GM12801 (cell line): ENCODE results near the gene CLINT1.

Experiments used
- CTCF ChIP-seq: IDR thresholded peaks from one replicate; pipeline ENCODE4 v1.5.1; 2011; ENCODE audit warnings: control low read depth; ENCODE audit not compliant: insufficient read length; ENCODE audit errors: extremely low read depth

Gene CLINT1

DNA sequence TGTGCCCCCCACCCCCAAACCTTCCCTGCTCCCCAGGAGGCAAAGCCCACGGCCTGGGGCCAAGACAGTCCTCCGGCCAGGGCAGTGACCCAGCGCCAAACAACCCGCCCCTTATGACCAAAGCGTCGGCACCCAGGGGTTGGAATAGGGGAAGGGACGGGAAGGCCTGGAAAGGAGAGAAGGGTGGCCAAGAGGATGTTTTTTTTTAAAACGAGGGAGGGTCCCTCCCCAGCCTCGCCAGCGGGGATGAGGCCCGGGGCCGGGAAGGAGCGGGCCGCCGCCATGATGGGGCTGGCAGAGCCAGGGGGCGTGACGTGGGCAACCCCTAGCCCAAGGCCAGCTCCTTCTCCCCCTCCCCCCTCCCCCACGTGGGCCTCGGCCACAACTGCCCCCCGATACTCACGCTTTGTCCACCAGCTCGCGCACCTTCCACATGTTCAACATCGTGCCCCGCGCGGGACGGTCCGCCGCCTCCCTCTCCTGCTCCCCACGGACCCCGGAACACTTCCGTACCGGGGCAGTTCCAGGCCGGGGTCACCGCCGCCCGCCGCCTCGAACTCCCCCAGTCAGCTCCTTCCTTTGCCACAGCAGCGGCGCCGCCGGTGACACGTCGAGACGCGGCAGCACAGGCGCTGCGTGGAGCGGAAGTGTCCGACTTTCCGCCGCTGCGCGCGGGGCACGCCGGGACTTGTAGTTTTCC, at the start of gene CLINT1:
Gene CLINT1, minus strand, starts transcription at position 619 of the 700 bp plus-strand sequence. Its CDS starts 175 bp downstream, at position 444.
- no peak for TF ChIP-seq CTCF

DNA sequence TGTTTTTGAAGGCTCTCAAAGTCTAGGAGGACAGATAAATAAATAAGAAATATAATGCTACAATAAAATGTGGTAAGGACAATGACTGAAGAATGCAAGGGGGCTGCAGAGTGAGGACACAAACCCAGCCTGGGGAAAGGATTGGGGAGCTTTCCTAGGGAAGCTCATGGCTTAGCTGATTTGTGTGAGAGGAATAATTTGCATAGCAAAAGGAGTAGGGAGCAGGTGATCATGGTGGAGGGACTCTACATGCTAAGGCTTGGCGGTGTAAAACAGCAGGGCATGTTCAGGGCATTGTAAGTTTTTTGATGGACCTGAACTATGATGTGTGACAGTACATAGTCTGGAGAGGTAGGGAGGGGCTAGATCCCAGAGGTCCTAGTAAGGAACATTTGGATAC, 49.5 kb upstream of the CLINT1 start:
- TF ChIP-seq CTCF = no peak

DNA sequence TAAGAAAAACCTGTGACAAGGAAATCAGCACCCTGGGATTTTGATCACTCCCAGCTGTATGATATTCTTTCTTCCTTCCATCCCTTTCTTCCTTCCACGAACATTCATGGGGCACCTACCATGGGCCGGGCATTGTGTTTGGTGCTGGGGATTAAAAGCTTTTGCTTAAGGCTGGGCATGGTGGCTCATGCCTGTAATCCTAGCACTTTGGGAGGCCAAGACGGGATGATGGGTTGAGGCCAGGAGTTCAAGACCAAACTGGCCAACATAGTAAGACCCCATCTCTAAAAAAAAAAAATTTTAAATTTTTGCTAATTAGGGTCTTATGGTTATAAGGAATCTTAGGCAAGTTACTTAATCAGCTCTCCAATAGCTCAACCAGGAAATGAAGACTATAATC, 48.5 kb upstream of the CLINT1 start:
- TF ChIP-seq CTCF = no peak

GRCh38 chr5:157903117-157903450, 44.1 kb upstream of the CLINT1 start:
- TF ChIP-seq CTCF = no peak

DNA sequence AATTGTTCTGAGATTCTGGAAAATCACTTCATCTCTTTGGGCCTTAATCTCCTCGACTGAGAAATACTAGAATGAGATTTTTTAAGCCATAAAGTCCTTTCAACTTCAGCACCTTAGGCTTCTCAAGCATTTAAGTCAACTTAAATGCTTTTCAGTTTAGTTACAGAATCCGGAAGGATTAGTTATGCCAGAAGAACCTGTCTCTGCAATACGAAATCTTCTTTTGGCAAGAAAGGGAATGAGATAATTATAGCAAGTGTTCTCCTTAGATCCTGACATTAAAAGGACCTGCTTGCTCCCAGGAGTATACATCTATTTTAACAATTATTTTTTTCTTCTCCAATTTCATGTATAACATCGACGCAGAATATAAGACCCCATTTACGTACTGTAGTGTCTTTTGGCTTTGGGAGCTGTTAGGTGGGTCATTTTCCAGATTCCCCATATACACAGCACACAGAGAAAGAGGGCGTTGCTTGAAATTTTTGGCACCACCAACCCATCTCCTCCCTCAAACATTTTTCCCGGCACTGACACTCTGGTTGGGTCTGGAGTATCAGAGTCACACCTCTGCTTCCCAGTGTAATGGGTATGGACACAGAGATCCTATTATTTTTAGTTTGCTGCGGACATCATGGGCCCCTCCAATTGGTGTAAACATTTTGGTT, 43.6 kb upstream of the CLINT1 start:
- TF ChIP-seq CTCF = no peak

DNA sequence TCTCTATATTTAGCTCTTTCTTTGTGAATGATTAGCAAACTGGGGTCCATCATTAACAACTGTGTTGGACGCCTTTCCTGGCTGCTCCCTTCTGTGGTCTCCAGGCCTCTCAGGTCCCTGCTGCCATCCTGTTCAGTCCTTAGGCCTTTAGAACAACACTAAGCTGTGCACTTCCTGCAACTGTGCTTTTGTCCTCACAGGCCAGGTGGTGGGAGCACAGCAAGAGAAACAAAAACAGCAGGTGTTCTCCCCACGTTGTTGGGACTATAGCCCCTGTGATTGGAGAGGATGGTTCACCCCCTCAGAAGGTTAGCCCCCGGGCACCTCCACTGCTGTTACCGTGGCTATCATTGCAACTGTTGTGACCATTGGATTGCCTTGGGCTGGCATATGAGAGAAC, 41.7 kb upstream of the CLINT1 start:
- no peak for TF ChIP-seq CTCF

DNA sequence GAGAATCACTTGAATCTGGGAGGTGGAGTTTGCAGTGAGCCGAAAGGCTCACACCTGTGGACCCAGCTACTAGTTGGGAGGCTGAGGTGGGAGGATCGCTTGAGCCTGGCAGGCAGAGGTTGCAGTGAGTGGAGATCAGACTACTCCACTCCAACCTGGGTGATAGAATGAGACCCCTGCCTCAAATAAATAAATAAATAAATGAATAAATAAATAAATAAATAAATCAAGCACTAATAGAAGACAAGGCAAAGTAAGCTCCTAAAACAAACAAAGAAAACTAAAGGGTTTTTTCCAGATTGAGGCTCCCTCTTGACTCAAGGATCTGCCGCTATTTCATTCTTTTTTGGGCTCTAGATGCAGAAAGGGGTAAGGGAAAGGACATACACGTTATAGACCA, 34.7 kb upstream of the CLINT1 start:
- TF ChIP-seq CTCF = no peak

GRCh38 chr5:157892974-157893373, 34.0 kb upstream of the CLINT1 start:
- TF ChIP-seq CTCF = no peak
